ENCODE data around the gene PACRG. TPM values are rescaled to one million over a fixed set of nuclear protein-coding genes. Genes with fewer than 3 reads are reported as not detected.
A peak's percentile ranks its signal among the peaks of the same experiment; 100 is the strongest.

The PACRG gene
- total and polyA plus RNA-seq, 9 donors, result 1.2 to 2.7 (median 1.9) TPM

DNA sequence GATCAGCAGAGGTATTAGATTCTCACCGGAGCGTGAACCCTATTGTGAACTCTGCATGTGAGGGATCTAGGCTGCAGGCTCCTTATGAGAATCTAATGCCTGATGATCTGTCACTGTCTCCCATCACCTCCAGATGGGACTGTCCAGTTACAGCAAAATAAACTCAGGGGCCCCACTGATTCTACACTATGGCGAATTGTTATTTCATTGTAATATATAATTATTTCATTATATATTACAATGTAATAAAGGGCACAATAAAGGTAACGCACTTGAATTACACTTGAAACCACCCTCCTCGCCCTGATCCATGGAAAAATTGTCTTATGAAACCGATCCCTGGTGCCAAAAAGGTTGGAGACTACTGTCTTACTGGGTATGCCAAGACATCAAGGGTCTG, 18.8 kb upstream of the PACRG start:
- Histone ChIP-seq H3K27ac (ENCODE audit: low read length) (no peak overlapping the region), H3K27me3 (ENCODE audit: control insufficient read depth, insufficient read depth, low read length) (no peaks in the 10 kb centered on the region), H3K9me3 (replicated peaks; ENCODE audit: control insufficient read depth, low read depth, low read length) (no peaks in the 10 kb centered on the region), H3K4me1 (ENCODE audit: control insufficient read depth, insufficient read depth, low read length) (peaks cover 7% of the 10 kb centered on the region), H3K36me3 (ENCODE audit: control insufficient read depth, insufficient read depth, low read length) (no peaks in the 10 kb centered on the region), H3K4me3 (ENCODE audit: low read length) (no peak overlapping the region)
- DNase-seq, result no peak
- WGBS (ENCODE audit: insufficient coverage), result no CpG with 5 or more reads among the region's 6 CpGs

- Histone ChIP-seq H3K27me3 (ENCODE audit: control insufficient read depth, insufficient read depth, low read length) (no peaks in the 10 kb centered on the region), H3K4me3 (ENCODE audit: low read length) (no peak overlapping the region), H3K27ac (ENCODE audit: low read length) (no peak overlapping the region), H3K36me3 (ENCODE audit: control insufficient read depth, insufficient read depth, low read length) (no peaks in the 10 kb centered on the region), H3K9me3 (replicated peaks; ENCODE audit: control insufficient read depth, low read depth, low read length) (no peaks in the 10 kb centered on the region), H3K4me1 (ENCODE audit: control insufficient read depth, insufficient read depth, low read length) (peaks cover 7% of the 10 kb centered on the region)
- no peak for DNase-seq
- WGBS (ENCODE audit: insufficient coverage), result 80% methylated on average over 1 of the region's 4 CpGs
Measured at GRCh38 chr6:162709431-162709830, 18.3 kb upstream of the PACRG start.

- no peaks in the 10 kb centered on the region for H3K9me3 ChIP-seq (replicated peaks; ENCODE audit: control insufficient read depth, low read depth, low read length)
- H3K27me3 ChIP-seq (ENCODE audit: control insufficient read depth, insufficient read depth, low read length), result no peaks in the 10 kb centered on the region
- H3K36me3 ChIP-seq (ENCODE audit: control insufficient read depth, insufficient read depth, low read length), result no peaks in the 10 kb centered on the region
- peaks cover 7% of the 10 kb centered on the region for H3K4me1 ChIP-seq (ENCODE audit: control insufficient read depth, insufficient read depth, low read length)
- DNase-seq, result peak; percentile 14
- H3K27ac ChIP-seq (ENCODE audit: low read length), result peak overlapping the region; percentile 32
- no CpG with 5 or more reads among the region's 1 CpG for WGBS (ENCODE audit: insufficient coverage)
- H3K4me3 ChIP-seq (ENCODE audit: low read length), result no peak overlapping the region
Measured at GRCh38 chr6:162710419-162710818, 17.4 kb upstream of the PACRG start.

- Histone ChIP-seq H3K9me3 (replicated peaks; ENCODE audit: control insufficient read depth, low read depth, low read length) (no peaks in the 10 kb centered on the region), H3K27me3 (ENCODE audit: control insufficient read depth, insufficient read depth, low read length) (no peaks in the 10 kb centered on the region), H3K27ac (ENCODE audit: low read length) (no peak overlapping the region), H3K36me3 (ENCODE audit: control insufficient read depth, insufficient read depth, low read length) (no peaks in the 10 kb centered on the region), H3K4me1 (ENCODE audit: control insufficient read depth, insufficient read depth, low read length) (peaks cover 3% of the 10 kb centered on the region), H3K4me3 (ENCODE audit: low read length) (no peak overlapping the region)
- WGBS (ENCODE audit: insufficient coverage), result 100% methylated on average over 2 of the region's 2 CpGs
- no peak for DNase-seq
Measured at GRCh38 chr6:162710936-162711335, 16.8 kb upstream of the PACRG start.

DNA sequence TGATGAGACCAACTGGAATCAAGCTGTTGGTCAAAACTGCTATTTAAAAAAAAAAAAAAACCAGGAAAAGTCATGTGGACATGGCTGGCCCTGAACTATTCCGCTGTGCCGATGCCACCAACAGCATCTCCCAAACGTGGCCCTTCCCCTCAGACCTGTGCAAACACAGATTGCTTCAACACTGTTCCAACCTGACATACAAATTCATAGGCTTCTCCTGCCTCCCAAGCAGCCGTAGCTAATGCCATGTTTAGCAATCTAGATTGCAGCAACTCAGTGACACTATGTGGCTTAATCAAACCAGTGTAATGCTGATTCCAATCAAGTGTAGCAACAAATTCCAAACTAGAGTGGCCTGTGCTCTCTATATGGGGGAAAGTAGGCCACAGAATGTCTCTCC, 16.4 kb upstream of the PACRG start:
- Histone ChIP-seq H3K9me3 (replicated peaks; ENCODE audit: control insufficient read depth, low read depth, low read length) (no peaks in the 10 kb centered on the region), H3K4me3 (ENCODE audit: low read length) (no peak overlapping the region), H3K36me3 (ENCODE audit: control insufficient read depth, insufficient read depth, low read length) (no peaks in the 10 kb centered on the region), H3K27me3 (ENCODE audit: control insufficient read depth, insufficient read depth, low read length) (no peaks in the 10 kb centered on the region), H3K4me1 (ENCODE audit: control insufficient read depth, insufficient read depth, low read length) (peaks cover 1% of the 10 kb centered on the region), H3K27ac (ENCODE audit: low read length) (no peak overlapping the region)
- DNase-seq, result no peak
- WGBS (ENCODE audit: insufficient coverage), result 94% methylated on average over 3 of the region's 4 CpGs

GRCh38 chr6:162712694-162713093, 15.1 kb upstream of the PACRG start:
- Histone ChIP-seq H3K27me3 (ENCODE audit: control insufficient read depth, insufficient read depth, low read length) (no peaks in the 10 kb centered on the region), H3K9me3 (replicated peaks; ENCODE audit: control insufficient read depth, low read depth, low read length) (peaks cover 2% of the 10 kb centered on the region), H3K4me3 (ENCODE audit: low read length) (no peak overlapping the region), H3K27ac (ENCODE audit: low read length) (no peak overlapping the region), H3K4me1 (ENCODE audit: control insufficient read depth, insufficient read depth, low read length) (no peaks in the 10 kb centered on the region), H3K36me3 (ENCODE audit: control insufficient read depth, insufficient read depth, low read length) (no peaks in the 10 kb centered on the region)
- DNase-seq, result no peak
- no CpG with 5 or more reads among the region's 2 CpGs for WGBS (ENCODE audit: insufficient coverage)

- WGBS (ENCODE audit: insufficient coverage), result 40% methylated on average over 1 of the region's 13 CpGs
- Histone ChIP-seq H3K36me3 (ENCODE audit: control insufficient read depth, insufficient read depth, low read length) (no peaks in the 10 kb centered on the region), H3K27ac (ENCODE audit: low read length) (no peak overlapping the region), H3K4me1 (ENCODE audit: control insufficient read depth, insufficient read depth, low read length) (no peaks in the 10 kb centered on the region), H3K9me3 (replicated peaks; ENCODE audit: control insufficient read depth, low read depth, low read length) (peaks cover 2% of the 10 kb centered on the region), H3K27me3 (ENCODE audit: control insufficient read depth, insufficient read depth, low read length) (no peaks in the 10 kb centered on the region), H3K4me3 (ENCODE audit: low read length) (no peak overlapping the region)
- DNase-seq, result peak; percentile 21
Measured at GRCh38 chr6:162713974-162714780, 13.6 kb upstream of the PACRG start.

DNA sequence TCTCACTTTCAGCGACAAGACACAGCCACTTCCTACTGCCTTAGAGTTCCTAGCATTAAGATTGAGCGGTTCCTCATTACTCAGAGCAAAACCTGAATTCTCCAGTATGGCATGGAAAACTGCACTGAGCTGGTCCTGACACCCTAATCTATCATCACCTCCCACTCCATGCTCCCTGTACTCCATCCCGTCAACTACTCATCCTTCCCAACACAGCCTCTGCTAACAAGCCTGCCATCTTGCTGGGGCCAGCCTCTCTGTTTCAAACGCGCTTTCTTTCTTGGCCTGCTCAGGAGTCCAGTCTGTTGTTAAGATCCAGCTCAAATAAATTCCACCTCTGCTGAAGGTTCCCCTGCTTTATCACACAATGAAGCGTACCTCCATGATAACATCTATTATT, 12.2 kb upstream of the PACRG start:
- Histone ChIP-seq H3K9me3 (replicated peaks; ENCODE audit: control insufficient read depth, low read depth, low read length) (peaks cover 2% of the 10 kb centered on the region), H3K27me3 (ENCODE audit: control insufficient read depth, insufficient read depth, low read length) (no peaks in the 10 kb centered on the region), H3K4me3 (ENCODE audit: low read length) (no peak overlapping the region), H3K27ac (ENCODE audit: low read length) (no peak overlapping the region), H3K4me1 (ENCODE audit: control insufficient read depth, insufficient read depth, low read length) (no peaks in the 10 kb centered on the region), H3K36me3 (ENCODE audit: control insufficient read depth, insufficient read depth, low read length) (no peaks in the 10 kb centered on the region)
- 92% methylated on average over 5 of the region's 6 CpGs for WGBS (ENCODE audit: insufficient coverage)
- no peak for DNase-seq

- Histone ChIP-seq H3K36me3 (ENCODE audit: control insufficient read depth, insufficient read depth, low read length) (no peaks in the 10 kb centered on the region), H3K9me3 (replicated peaks; ENCODE audit: control insufficient read depth, low read depth, low read length) (peaks cover 2% of the 10 kb centered on the region), H3K4me3 (ENCODE audit: low read length) (no peak overlapping the region), H3K4me1 (ENCODE audit: control insufficient read depth, insufficient read depth, low read length) (no peaks in the 10 kb centered on the region), H3K27me3 (ENCODE audit: control insufficient read depth, insufficient read depth, low read length) (no peaks in the 10 kb centered on the region), H3K27ac (ENCODE audit: low read length) (no peak overlapping the region)
- DNase-seq, result no peak
- no CpG with 5 or more reads among the region's 1 CpG for WGBS (ENCODE audit: insufficient coverage)
Measured at GRCh38 chr6:162719528-162719927, 8.2 kb upstream of the PACRG start.

GRCh38 chr6:162721404-162721687, 6.4 kb upstream of the PACRG start:
- peaks cover 2% of the 10 kb centered on the region for H3K9me3 ChIP-seq (replicated peaks; ENCODE audit: control insufficient read depth, low read depth, low read length)
- no peaks in the 10 kb centered on the region for H3K36me3 ChIP-seq (ENCODE audit: control insufficient read depth, insufficient read depth, low read length)
- 100% methylated on average over 2 of the region's 2 CpGs for WGBS (ENCODE audit: insufficient coverage)
- no peaks in the 10 kb centered on the region for H3K27me3 ChIP-seq (ENCODE audit: control insufficient read depth, insufficient read depth, low read length)
- no peak for DNase-seq
- H3K4me1 ChIP-seq (ENCODE audit: control insufficient read depth, insufficient read depth, low read length), result no peaks in the 10 kb centered on the region
- H3K27ac ChIP-seq (ENCODE audit: low read length), result no peak overlapping the region
- no peak overlapping the region for H3K4me3 ChIP-seq (ENCODE audit: low read length)

GRCh38 chr6:162722226-162722625, 5.5 kb upstream of the PACRG start:
- Histone ChIP-seq H3K9me3 (replicated peaks; ENCODE audit: control insufficient read depth, low read depth, low read length) (no peaks in the 10 kb centered on the region), H3K27me3 (ENCODE audit: control insufficient read depth, insufficient read depth, low read length) (no peaks in the 10 kb centered on the region), H3K4me1 (ENCODE audit: control insufficient read depth, insufficient read depth, low read length) (no peaks in the 10 kb centered on the region), H3K4me3 (ENCODE audit: low read length) (no peak overlapping the region), H3K36me3 (ENCODE audit: control insufficient read depth, insufficient read depth, low read length) (no peaks in the 10 kb centered on the region), H3K27ac (ENCODE audit: low read length) (no peak overlapping the region)
- WGBS (ENCODE audit: insufficient coverage), result no CpG with 5 or more reads among the region's 2 CpGs
- DNase-seq, result no peak

Measured in muscle of leg (tissue), 11 donors.